ENCODE results near the gene SPRR2E.
"Not testable (repeated sequence)": the region's sequence is repeated elsewhere in the genome, so short reads cannot be mapped to it uniquely, and the experiment has no call there.

- not testable (repeated sequence) for TF ChIP-seq SP1 (IDR thresholded peaks at IDR 0.05); BHLHE40 (IDR thresholded peaks at IDR 0.05; ENCODE audit: borderline replicate concordance); FOXK2 (IDR thresholded peaks at IDR 0.05); NFRKB (IDR thresholded peaks at IDR 0.05); FOXA1 (IDR thresholded peaks at IDR 0.05)
These were observed 34.4 kb upstream of the SPRR2E start for GRCh38 chr1:153128688-153129087.
